Activated T-cell treated with anti-CD3 and anti-CD28 coated beads, Interleukin-2, amount 50 U/mL, for 4 hours (primary cell): Measurements from ENCODE around the gene FAM200B. TPM values are rescaled to one million over a fixed set of nuclear protein-coding genes. Genes with fewer than 3 reads are reported as not detected.
A peak's percentile ranks its signal among the peaks of the same experiment; 100 is the strongest.

ENCODE experiments used
- ATAC-seq, 2 donors: fragments of 200-7000 bp; cut with Tn5 transposase; one replicate each; pipeline ENCODE4 v1.10.0; 2021
- DNase-seq: peaks from one replicate; pipeline ENCODE4 v3.0.0-alpha.2; 2020
- H3K27me3 Mint-ChIP-seq: one replicate; pipeline ENCODE4 v1.8.0; 2021; ENCODE audit warnings: low read depth, mixed read lengths
- H3K36me3 Mint-ChIP-seq: one replicate; pipeline ENCODE4 v1.8.0; 2022; ENCODE audit warnings: mixed read lengths; ENCODE audit not compliant: insufficient read depth
- H3K4me1 Mint-ChIP-seq: one replicate; pipeline ENCODE4 v1.8.0; 2021; ENCODE audit warnings: low read depth, mixed read lengths
- H3K4me3 Mint-ChIP-seq: one replicate; pipeline ENCODE4 v1.8.0; 2021; ENCODE audit warnings: mild to moderate bottlenecking, moderate library complexity, mixed read lengths
- H3K9me3 Mint-ChIP-seq: one replicate; pipeline ENCODE4 v1.8.0; 2021; ENCODE audit warnings: mixed read lengths
- total RNA-seq, 3 donors: library from RNA; stranded (reverse); gene quantifications; one replicate each; pipeline ENCODE4 v1.2.1, GENCODE V29; 2021

FAM200B gene
- total RNA-seq: 1 to 10 TPM; 6.1 to 6.6 (median 6.2) TPM

GRCh38 chr4:15681372-15682241, at the start of gene FAM200B:
FAM200B (plus strand) TSS chr4:15681827; CDS start chr4:15686978, 5,151 bp downstream.
- peak; percentile 98 for DNase-seq
- Mint-ChIP-seq H3K27me3 (no peaks in the 10 kb centered on the region), H3K9me3 (no peaks in the 10 kb centered on the region), H3K36me3 (peaks cover 10% of the 10 kb centered on the region), H3K4me3 (peak within 1 kb of the TSS; percentile 95), H3K4me1 (peaks cover 27% of the 10 kb centered on the region)
- ATAC-seq: peak; percentile 99 to 100

GRCh38 chr4:15636818-15637217, 44.8 kb upstream of the FAM200B start:
- no peak overlapping the region for H3K4me3 Mint-ChIP-seq
- DNase-seq (no peak), ATAC-seq (no peak)
- peaks cover 3% of the 10 kb centered on the region for H3K4me1 Mint-ChIP-seq
- H3K9me3 Mint-ChIP-seq: no peaks in the 10 kb centered on the region
- H3K27me3 Mint-ChIP-seq: no peaks in the 10 kb centered on the region
- peaks cover 33% of the 10 kb centered on the region for H3K36me3 Mint-ChIP-seq

- ATAC-seq (no peak), DNase-seq (no peak)
- H3K9me3 Mint-ChIP-seq: no peaks in the 10 kb centered on the region
- H3K36me3 Mint-ChIP-seq: peaks cover 25% of the 10 kb centered on the region
- H3K4me3 Mint-ChIP-seq: no peak overlapping the region
- H3K27me3 Mint-ChIP-seq: no peaks in the 10 kb centered on the region
- peaks cover 8% of the 10 kb centered on the region for H3K4me1 Mint-ChIP-seq
Measured at GRCh38 chr4:15638418-15638817, 43.2 kb upstream of the FAM200B start.

- no peak for DNase-seq
- ATAC-seq: no peak
- no peaks in the 10 kb centered on the region for H3K36me3 Mint-ChIP-seq
- peaks cover 64% of the 10 kb centered on the region for H3K4me1 Mint-ChIP-seq
- no peak overlapping the region for H3K4me3 Mint-ChIP-seq
- no peaks in the 10 kb centered on the region for H3K9me3 Mint-ChIP-seq
- no peaks in the 10 kb centered on the region for H3K27me3 Mint-ChIP-seq
Measured at GRCh38 chr4:15648600-15648999, 33.0 kb upstream of the FAM200B start.

GRCh38 chr4:15649914-15650545, 31.6 kb upstream of the FAM200B start:
- ATAC-seq (peak; percentile 67 to 72), DNase-seq (peak; percentile 41)
- no peaks in the 10 kb centered on the region for H3K36me3 Mint-ChIP-seq
- no peaks in the 10 kb centered on the region for H3K9me3 Mint-ChIP-seq
- peak overlapping the region; percentile 2 for H3K4me3 Mint-ChIP-seq
- peaks cover 64% of the 10 kb centered on the region for H3K4me1 Mint-ChIP-seq
- H3K27me3 Mint-ChIP-seq: no peaks in the 10 kb centered on the region

GRCh38 chr4:15651676-15652075, 30.0 kb upstream of the FAM200B start:
- Mint-ChIP-seq H3K27me3 (no peaks in the 10 kb centered on the region), H3K4me1 (peaks cover 64% of the 10 kb centered on the region), H3K4me3 (peak overlapping the region; percentile 30), H3K36me3 (no peaks in the 10 kb centered on the region), H3K9me3 (no peaks in the 10 kb centered on the region)
- no peak for ATAC-seq
- DNase-seq: no peak

GRCh38 chr4:15652191-15652590, 29.4 kb upstream of the FAM200B start:
- H3K27me3 Mint-ChIP-seq: no peaks in the 10 kb centered on the region
- no peak overlapping the region for H3K4me3 Mint-ChIP-seq
- no peaks in the 10 kb centered on the region for H3K36me3 Mint-ChIP-seq
- DNase-seq (no peak), ATAC-seq (no peak)
- peaks cover 66% of the 10 kb centered on the region for H3K4me1 Mint-ChIP-seq
- no peaks in the 10 kb centered on the region for H3K9me3 Mint-ChIP-seq

- Mint-ChIP-seq H3K36me3 (no peaks in the 10 kb centered on the region), H3K9me3 (no peaks in the 10 kb centered on the region), H3K4me1 (peaks cover 65% of the 10 kb centered on the region), H3K4me3 (peak overlapping the region; percentile 99), H3K27me3 (no peaks in the 10 kb centered on the region)
- ATAC-seq (no peak), DNase-seq (no peak)
Measured at GRCh38 chr4:15652841-15653240, 28.8 kb upstream of the FAM200B start.

- Mint-ChIP-seq H3K36me3 (no peaks in the 10 kb centered on the region), H3K27me3 (no peaks in the 10 kb centered on the region), H3K4me1 (peaks cover 62% of the 10 kb centered on the region), H3K4me3 (peak overlapping the region; percentile 99), H3K9me3 (no peaks in the 10 kb centered on the region)
- ATAC-seq (no peak), DNase-seq (no peak)
Measured at GRCh38 chr4:15653420-15653819, 28.2 kb upstream of the FAM200B start.

GRCh38 chr4:15653864-15654592, 27.6 kb upstream of the FAM200B start:
- peaks cover 56% of the 10 kb centered on the region for H3K4me1 Mint-ChIP-seq
- no peaks in the 10 kb centered on the region for H3K27me3 Mint-ChIP-seq
- H3K4me3 Mint-ChIP-seq: peak overlapping the region; percentile 99
- H3K36me3 Mint-ChIP-seq: no peaks in the 10 kb centered on the region
- no peak for DNase-seq
- ATAC-seq: no peak
- H3K9me3 Mint-ChIP-seq: no peaks in the 10 kb centered on the region

GRCh38 chr4:15654593-15655222, 26.9 kb upstream of the FAM200B start:
- Mint-ChIP-seq H3K9me3 (no peaks in the 10 kb centered on the region), H3K4me3 (peak overlapping the region; percentile 99), H3K27me3 (no peaks in the 10 kb centered on the region), H3K36me3 (no peaks in the 10 kb centered on the region), H3K4me1 (peaks cover 59% of the 10 kb centered on the region)
- peak; percentile 64 to 66 for ATAC-seq
- DNase-seq: peak; percentile 24

GRCh38 chr4:15655223-15656037, 26.2 kb upstream of the FAM200B start, which contains the start of gene FBXL5:
FBXL5 (minus strand) TSS chr4:15655357; CDS start chr4:15655287, 70 bp downstream.
- peak; percentile 83 to 89 for ATAC-seq
- peaks cover 56% of the 10 kb centered on the region for H3K4me1 Mint-ChIP-seq

GRCh38 chr4:15656038-15656470, 25.6 kb upstream of the FAM200B start:
- DNase-seq: no peak
- no peaks in the 10 kb centered on the region for H3K27me3 Mint-ChIP-seq
- H3K9me3 Mint-ChIP-seq: no peaks in the 10 kb centered on the region
- H3K4me3 Mint-ChIP-seq: peak overlapping the region; percentile 87
- H3K4me1 Mint-ChIP-seq: peaks cover 51% of the 10 kb centered on the region
- no peak for ATAC-seq
- no peaks in the 10 kb centered on the region for H3K36me3 Mint-ChIP-seq

More at GRCh38 chr4:15655223-15656037, 26.2 kb upstream of the FAM200B start, which contains the start of gene FBXL5:
- peak; percentile 73 for DNase-seq
- peak within 1 kb of the TSS; percentile 99 for H3K4me3 Mint-ChIP-seq
- H3K36me3 Mint-ChIP-seq: no peaks in the 10 kb centered on the region
- no peaks in the 10 kb centered on the region for H3K9me3 Mint-ChIP-seq
- H3K27me3 Mint-ChIP-seq: no peaks in the 10 kb centered on the region
